ENCODE data around the gene ATP13A1. TPM values are rescaled to one million over a fixed set of nuclear protein-coding genes. Genes with fewer than 3 reads are reported as not detected.
"Not testable (repeated sequence)": the region's sequence is repeated elsewhere in the genome, so short reads cannot be mapped to it uniquely, and the experiment has no call there.

Gene ATP13A1
- total RNA-seq, 1 experiment from 2014 or later = 21.9 TPM

DNA sequence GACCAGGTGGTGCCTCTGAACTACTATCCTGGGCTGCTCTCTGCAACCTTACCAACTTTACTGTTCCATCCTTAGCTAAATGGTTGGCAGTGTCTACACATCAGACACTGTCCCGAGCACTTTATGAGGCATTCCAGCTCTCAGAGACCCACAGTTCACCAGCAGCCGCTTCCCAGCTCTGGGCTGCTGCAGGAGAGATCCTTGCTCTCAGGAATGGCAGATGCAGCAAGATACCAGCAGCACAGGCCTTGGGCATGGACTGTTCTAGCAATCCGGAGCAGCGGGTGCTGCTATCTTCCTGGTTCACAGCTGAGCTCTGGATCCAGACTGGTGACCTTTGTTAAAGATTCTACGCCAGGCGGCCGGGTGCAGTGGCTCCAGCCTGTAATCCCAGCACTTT is 32.1 kb downstream of the ATP13A1 start:
- in situ Hi-C loops (cut with HindIII; ENCODE audit: low pct_unique_long_range_greater_than_20kb, low sequenced_read_pairs) = no loop called here
- no peak for DNase-seq (ENCODE audit: low read depth, low spot score)

DNA sequence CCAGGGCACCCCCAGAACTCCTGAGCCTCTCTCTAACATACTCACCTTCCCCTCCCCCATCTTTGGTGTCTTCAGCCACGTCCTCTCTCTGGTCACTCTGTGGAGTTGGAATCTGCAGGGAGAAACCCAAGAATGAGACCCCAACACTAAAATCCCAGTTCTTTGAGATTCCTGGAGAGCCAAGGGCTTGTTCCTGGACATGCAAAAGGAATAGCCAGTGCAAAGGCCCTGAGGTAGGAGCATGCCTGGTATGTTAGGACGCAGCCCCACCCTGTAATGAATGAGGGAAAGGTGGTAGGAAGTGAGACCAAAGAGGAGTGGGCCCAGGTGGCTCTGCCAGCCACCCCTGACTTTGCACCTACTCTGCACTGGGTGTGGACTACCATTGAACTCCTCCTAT is 33.0 kb downstream of the ATP13A1 start:
- DNase-seq (ENCODE audit: low read depth, low spot score) = no peak
- in situ Hi-C loops (cut with HindIII; ENCODE audit: low pct_unique_long_range_greater_than_20kb, low sequenced_read_pairs) = no loop called here

DNA sequence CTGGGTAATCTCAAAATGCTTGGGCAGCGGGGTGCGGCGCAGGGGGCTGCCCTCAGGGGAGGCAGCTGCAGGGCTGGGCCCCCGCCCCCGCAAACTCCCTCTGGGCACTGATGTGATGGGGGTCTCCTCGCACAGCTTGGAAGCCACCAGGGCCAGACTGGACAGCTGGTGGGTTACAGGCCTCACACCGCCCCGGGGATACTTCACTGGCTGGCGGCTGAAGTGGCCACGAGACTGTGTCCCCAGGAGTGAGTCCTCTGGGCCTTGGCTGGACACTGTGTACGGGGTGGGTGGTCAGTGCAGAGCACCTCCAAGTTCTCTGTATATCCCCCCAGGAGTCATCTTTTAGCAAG is 33.4 kb downstream of the ATP13A1 start:
- no peak for DNase-seq (ENCODE audit: low read depth, low spot score)
- in situ Hi-C loops (cut with HindIII; ENCODE audit: low pct_unique_long_range_greater_than_20kb, low sequenced_read_pairs) = no loop called here

DNA sequence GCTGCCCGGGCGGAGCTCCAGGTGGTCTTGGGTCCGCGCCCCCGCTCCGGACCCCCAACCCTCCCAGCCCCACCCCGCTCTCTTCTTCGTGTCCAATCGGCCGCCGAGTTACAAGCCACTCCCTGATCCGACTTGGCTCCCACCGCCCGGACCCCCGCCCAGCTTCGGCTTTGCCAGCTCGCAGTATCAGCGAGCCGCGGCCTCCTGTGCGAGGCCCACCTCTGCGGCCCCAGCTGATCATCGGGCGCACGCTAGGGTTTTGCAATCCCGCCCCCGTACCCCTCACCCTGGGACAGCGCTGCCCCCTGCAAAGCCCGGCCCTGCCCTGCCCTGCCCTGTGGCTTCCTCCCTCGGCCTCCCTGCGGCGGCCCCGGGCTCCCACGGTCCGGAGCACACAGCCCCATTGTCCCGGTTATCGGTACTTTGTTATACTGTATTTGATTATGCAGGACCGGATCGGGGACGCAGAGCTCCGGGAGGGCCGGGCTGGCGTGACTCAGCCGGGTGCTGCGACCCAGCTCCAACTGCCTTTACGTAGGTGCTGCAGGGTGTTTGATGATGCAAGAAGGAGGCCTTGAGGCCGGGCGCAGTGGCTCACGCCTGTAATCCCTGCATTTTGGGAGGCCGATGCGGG is 34.9 kb downstream of the ATP13A1 start:
- in situ Hi-C loops (cut with HindIII; ENCODE audit: low pct_unique_long_range_greater_than_20kb, low sequenced_read_pairs) = no loop called here
- peak; percentile 9 for DNase-seq (ENCODE audit: low read depth, low spot score)

DNA sequence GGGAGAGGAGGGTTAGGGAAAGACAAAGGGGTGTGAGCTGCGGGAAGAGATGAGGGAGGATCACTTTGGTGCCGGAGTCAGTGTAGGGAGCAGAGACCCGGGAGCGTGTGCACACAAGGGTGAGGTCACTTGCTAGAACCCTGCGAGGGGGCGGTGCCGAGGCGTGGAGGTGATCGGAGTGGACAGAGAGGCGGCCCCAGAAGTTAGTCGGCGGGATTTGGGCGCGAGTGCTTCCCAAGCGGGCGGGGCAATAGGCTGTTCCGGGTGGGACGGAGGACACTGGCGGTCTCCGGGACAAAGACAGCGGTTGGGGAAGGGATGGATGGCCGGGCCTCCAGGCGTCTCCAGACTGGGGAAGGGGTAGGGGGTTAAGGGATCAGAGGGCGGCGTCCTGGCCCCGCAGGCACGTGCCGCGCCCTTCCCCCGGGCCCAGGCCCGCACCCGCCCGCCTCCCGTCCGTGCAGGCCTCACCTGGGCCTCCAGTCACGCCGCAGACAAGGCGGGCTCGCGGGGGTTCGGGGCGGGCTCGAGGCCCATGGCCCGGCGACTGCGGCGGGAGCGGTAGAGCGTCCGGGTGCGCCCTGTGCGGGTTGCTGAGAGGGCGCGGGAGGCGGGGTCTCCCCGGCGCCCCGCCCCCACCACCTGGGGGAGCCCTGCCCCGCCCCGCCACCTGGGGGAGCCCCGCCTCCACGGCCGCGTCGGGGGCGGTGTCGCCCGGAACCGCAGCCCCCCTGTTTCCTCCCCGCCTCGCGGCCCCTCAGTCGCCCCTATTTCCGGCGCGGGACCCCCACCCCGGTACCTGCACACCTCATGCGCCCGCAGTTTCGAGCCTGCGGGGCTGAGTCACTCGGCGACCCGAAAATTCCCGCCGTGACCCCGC is 35.6 kb downstream of the ATP13A1 start, which contains the start of gene LPAR2:
Gene LPAR2 (minus strand): TSS at position 600 of the 880 bp plus-strand sequence. CDS start 945 bp downstream, outside the sequence.
- in situ Hi-C loops (cut with HindIII; ENCODE audit: low pct_unique_long_range_greater_than_20kb, low sequenced_read_pairs) = no loop called here
- DNase-seq (ENCODE audit: low read depth, low spot score) = no peak

DNA sequence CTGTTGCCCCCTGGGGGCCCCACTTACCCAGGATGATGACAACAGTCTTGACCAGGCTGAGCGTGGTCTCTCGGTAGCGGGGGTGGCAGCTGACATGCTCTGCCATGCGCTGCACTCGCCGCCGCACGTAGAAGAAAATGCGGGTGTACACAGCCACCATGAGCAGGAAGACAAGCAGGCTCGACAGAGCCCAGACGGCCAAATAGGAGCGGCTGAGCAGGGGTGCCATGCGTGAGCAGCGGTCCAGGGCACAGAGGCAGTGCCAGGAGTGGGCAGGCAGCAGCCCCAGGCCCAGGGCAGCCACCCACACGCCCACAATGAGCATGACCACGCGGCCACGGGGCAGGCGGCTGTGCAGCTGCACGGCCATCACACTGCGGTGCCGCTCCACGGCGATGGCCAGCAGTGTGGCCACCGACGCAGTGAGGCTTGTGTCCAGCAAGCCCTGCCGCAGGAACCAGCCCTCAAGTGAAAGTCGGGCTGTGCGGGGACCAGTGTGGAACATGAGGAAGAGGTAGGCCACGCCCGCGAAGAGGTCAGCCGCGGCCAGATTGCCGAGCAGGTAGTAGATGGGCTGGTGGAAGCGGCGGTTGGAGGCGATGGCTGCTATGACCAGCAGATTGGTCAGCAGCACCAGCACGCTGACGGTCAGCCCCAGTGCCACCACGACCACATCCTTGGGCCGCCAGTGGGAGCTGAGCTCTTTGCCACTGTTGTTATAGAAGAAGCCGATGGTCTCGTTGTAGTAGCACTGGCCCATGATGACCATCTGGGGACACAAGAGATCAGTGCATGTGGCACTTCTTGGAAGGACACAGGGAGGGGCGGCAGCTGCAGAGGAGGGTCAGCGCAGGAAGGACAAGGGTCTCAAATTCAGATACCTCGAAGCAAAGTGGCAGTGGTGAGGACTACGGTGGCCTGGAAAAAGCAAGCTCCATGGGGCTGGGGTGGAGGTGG is 36.7 kb downstream of the ATP13A1 start:
- no peak for DNase-seq (ENCODE audit: low read depth, low spot score)
- in situ Hi-C loops (cut with HindIII; ENCODE audit: low pct_unique_long_range_greater_than_20kb, low sequenced_read_pairs) = no loop called here

DNA sequence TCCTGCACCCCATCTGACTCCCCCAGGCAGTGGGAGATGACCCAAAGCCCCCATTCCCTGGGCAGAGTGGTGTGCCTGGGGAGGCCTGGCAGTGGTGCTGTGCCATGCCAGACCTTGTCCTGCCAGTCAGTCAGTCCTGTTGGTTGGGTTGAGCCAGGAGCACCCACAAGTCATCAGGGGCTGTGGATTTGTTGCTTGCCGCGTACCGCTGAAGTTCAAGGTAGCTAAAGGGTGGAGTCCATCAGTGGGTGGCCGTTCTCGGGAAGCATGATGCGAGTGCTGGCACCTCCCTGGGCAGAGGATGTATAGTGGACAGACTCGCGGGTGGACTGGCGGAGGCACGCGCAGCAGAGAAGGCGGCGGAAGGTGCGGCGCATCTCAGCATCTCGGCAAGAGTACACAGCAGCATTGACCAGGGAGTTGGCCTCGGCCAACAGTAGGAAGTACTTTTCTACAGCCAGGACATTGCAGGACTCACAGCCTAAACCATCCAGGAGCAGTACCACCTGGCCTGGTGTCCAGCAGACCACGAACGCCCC is 39.4 kb downstream of the ATP13A1 start:
- no peak for DNase-seq (ENCODE audit: low read depth, low spot score)
- in situ Hi-C loops (cut with HindIII; ENCODE audit: low pct_unique_long_range_greater_than_20kb, low sequenced_read_pairs) = no loop called here

DNA sequence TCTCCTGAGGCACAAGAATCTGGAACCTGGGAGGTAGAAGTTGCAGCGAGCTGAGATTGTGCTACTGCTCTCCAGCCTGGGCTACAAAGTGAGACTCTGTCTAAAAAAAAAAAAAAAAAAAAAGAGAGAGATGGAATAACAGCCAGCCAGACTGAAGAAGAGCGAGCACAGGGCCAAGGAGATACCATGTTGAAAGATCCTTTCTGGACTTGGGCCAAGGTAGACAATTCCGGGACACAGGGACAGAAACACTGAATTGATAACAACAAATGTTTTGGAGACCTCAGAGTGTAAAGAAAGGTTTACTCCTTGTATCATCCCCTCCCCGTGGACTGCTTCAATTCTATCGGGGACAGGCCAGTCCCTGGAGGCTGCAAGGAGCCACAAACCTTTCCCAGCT is 40.1 kb downstream of the ATP13A1 start:
- in situ Hi-C loops (cut with HindIII; ENCODE audit: low pct_unique_long_range_greater_than_20kb, low sequenced_read_pairs) = no loop called here
- DNase-seq (ENCODE audit: low read depth, low spot score) = no peak

DNA sequence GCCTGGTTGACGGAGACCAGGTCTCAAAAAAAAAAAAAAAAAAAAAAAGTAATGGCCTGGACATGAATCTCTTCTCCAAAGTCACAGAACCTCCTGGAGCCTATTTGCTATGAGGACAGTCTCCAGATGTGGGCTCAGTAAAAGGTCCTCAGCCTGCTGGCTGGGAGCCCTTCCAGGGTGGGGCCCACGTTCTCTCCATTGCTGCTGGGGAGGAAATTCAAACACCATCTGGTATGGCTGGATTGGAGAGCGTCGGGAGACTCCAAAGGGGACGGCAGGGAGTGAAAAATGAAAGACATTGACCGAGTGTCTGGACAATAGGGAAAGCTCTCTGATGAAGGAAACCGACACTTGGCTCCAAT is 43.6 kb downstream of the ATP13A1 start:
- no peak for DNase-seq (ENCODE audit: low read depth, low spot score)
- in situ Hi-C loops (cut with HindIII; ENCODE audit: low pct_unique_long_range_greater_than_20kb, low sequenced_read_pairs) = no loop called here

DNA sequence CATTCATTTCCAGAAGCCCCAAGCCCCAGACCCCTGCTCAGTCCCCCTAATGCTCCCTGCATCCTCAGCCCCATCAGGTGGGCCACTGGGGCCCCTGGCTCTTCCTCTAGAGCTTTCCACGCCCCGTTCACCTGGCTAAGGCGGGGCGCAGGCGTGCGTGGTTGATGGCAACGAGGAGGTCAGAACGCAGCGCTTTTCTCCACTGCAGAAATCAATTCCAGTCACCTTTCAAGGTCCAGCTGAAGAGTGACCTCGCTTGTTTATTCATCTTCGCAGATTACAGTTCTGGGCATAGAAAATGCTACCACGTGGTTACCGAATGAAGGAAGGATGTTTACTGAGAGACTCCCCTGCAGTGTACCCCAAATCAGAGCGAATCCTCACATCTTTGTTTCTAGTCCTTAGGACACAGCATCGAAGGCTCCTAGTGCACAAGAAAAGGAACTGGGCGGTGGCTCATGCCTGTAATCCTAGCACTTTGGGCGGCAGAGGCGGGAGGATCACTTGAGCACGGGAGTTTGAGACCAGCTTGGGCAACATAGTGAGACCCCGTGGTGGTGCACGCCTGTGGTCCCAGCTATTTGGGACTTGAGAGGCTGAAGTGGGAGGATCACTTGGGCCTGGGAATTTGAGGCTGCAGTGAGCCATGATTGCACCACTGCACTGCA is 44.2 kb downstream of the ATP13A1 start:
- in situ Hi-C loops (cut with HindIII; ENCODE audit: low pct_unique_long_range_greater_than_20kb, low sequenced_read_pairs) = no loop called here
- DNase-seq (ENCODE audit: low read depth, low spot score) = no peak

DNA sequence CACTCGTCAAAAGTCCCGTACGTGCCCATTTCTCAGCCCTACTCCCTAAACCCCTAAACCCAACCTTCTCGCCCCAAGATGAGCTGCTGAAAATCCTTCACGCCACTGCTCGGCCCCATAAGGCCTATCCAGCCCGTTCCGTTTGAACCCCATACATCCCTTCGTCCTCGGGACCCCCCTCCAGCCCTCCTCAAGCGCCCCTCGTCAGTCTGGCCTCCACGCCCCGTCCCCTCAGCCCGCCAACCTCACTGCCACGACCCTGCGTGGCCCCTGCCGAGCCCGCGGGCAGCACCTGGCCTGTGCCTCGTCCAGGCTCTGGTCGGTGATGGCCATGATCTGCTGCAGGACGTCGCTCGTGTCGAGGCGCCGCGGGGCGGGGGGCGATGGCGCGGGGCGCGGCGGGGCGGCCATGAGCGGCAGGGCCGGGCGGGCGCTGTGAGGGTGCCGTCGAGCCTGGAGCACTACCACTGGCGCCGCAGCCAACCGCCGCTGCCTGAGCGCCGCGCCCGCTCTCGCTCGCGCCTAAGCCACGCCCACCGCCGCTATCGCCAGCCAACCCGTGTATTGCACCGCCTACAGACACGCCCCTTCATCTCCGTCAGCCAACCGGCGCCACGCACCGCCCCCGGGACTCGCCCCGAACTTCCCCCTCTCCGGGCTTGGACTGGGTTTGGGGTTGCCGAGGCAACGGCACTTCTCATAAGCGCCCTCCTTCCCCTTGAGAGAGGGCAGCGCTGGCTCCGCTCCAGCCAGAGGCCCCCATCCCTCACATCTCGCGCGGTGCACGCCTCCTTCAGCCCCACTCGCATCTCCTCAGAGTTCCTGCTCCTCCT is 45.0 kb downstream of the ATP13A1 start, which contains the start of gene PBX4:
Gene PBX4 (minus strand): TSS at position 469 of the 833 bp plus-strand sequence. CDS start 58 bp downstream, at position 411.
- peak; percentile 71 for DNase-seq (ENCODE audit: low read depth, low spot score)
- in situ Hi-C loops (cut with HindIII; ENCODE audit: low pct_unique_long_range_greater_than_20kb, low sequenced_read_pairs) = no loop called here

DNA sequence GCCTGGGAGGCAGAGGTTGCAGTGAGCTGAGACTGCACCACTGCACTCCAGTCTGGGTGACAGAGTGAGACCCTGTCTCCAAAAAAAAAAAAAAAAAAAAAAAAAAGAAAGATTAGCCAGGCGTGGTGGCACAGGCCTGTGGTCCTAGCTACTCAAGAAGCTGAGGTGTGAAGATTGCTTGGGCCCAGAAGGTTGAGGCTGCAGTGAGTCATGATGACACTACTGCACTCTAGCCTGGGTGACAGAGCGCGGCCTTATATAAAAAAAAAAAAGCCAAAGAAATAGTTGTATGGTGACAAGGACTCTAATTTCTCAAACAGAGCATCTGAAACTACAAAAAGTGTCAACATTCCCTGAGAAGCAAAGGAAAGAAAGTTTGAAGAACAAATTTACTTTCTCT is 48.4 kb downstream of the ATP13A1 start:
- in situ Hi-C loops (cut with HindIII; ENCODE audit: low pct_unique_long_range_greater_than_20kb, low sequenced_read_pairs) = no loop called here
- no peak for DNase-seq (ENCODE audit: low read depth, low spot score)

DNA sequence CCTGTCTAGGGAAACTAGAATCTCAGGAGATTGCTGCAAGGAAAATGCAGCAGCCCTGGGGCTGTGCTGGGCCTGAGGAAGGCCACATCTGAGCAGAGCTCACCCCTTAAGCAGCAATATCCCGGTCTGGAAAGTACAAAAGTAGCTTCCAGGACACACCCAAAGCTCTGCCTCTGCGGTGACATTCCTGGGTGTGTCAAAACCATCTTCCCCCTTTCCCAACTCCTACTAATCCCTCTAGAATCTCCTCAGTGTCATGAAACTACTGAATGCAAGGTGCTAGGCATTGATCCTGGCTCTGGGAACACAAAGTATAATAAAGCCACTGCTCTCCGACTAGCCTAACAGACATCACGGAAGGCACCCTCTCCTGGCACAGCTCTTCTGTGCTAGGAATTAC is 50.0 kb downstream of the ATP13A1 start:
- in situ Hi-C loops (cut with HindIII; ENCODE audit: low pct_unique_long_range_greater_than_20kb, low sequenced_read_pairs) = no loop called here
- DNase-seq (ENCODE audit: low read depth, low spot score) = no peak

DNA sequence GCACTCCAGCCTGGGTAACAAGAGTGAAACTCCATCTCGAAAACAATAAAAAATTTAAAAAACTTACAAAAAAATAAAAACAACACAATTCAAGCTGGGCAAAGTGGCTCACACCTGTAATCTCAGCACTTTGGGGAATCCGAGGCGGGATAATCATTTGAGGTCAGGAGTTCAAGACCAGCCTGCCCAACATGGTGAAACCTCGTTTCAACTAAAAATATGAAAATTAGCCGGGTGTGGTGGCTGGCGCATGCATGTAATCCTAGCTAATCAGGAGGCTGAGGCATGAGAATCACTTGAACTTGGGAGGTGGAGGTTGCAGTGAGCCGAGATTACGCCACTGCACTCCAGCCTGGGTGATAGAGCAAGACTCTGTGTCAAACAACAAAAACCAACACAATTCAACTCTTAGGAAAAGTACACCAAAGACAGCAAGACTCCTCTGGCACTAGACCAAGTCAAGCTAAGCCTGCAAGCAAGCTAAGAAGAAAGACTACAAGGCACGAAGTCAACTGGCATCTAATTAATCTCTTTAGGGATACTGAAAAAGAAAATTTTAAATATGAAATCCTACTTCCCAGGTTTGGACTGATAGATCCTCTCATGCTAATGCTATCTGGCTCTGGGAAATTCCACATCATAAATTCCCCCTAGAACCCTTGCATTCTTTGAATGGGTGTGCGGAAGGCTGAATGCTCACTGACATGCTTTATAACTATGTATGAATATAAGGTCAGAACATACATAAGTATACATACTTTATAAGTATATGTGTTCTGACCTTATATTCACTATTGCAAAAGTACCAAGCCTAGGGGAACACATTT is 52.9 kb downstream of the ATP13A1 start:
- in situ Hi-C loops (cut with HindIII; ENCODE audit: low pct_unique_long_range_greater_than_20kb, low sequenced_read_pairs) = no loop called here
- DNase-seq (ENCODE audit: low read depth, low spot score) = no peak

DNA sequence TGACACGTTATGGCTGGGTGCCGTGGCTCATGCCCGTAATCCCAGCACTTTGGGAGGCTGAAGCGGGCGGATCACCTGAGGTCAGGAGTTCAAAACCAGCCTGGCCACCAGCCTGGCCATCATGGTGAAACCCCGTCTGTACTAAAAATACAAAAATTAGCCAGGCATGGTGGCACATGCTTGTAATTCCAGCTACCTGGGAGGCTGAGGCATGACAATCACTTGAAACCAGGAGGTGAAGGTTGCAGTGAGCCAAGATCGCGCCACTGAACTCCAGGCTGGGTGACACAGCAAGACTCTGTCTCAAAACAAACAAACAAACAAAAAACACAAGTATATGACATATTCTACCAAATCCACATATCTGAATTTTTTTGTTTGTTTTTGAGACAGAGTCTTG is 56.8 kb downstream of the ATP13A1 start:
- in situ Hi-C loops (cut with HindIII; ENCODE audit: low pct_unique_long_range_greater_than_20kb, low sequenced_read_pairs); DNase-seq (ENCODE audit: low read depth, low spot score): not testable (repeated sequence)

DNA sequence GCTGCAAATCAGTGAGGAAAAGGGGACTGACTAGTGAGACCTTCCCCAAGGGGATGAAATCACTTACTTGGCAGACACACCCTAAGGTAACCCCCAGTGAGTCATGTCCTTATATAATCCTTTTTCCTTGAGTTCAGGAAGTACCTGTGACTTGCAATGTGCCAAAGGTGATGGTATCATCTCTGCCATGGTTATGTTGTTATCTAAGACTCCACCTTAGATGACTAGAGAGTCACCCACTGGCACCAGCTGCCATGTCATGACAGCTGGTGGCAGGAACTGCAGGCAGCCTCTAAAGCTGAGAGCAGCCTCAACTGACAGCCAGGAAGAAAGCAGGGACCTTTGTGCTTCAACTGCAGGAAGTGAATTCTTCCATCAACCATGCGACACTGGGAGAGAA is 57.5 kb downstream of the ATP13A1 start:
- DNase-seq (ENCODE audit: low read depth, low spot score) = no peak
- in situ Hi-C loops (cut with HindIII; ENCODE audit: low pct_unique_long_range_greater_than_20kb, low sequenced_read_pairs) = no loop called here
